Dendritic cell treated with granulocyte-macrophage colony-stimulating factor and Interleukin-4, amounts not matched to agents 40 ng/mL and 50 ng/mL, for 4 days (primary cell): ENCODE measurements around the gene PLRG1.
"Not testable (repeated sequence)": the region's sequence is repeated elsewhere in the genome, so short reads cannot be mapped to it uniquely, and the experiment has no call there.

Experiments
- H3K27ac Mint-ChIP-seq: one replicate; pipeline ENCODE4 v1.8.0; 2022; ENCODE audit warnings: mild to moderate bottlenecking, mixed read lengths
- H3K27me3 Mint-ChIP-seq: one replicate; pipeline ENCODE4 v1.8.0; 2022; ENCODE audit warnings: mild to moderate bottlenecking, mixed read lengths
- H3K36me3 Mint-ChIP-seq: one replicate; pipeline ENCODE4 v1.8.0; 2022; ENCODE audit warnings: low read depth, mixed read lengths
- H3K4me1 Mint-ChIP-seq: one replicate; pipeline ENCODE4 v1.8.0; 2022; ENCODE audit warnings: low read depth, mixed read lengths
- H3K4me3 Mint-ChIP-seq: one replicate; pipeline ENCODE4 v1.8.0; 2022; ENCODE audit warnings: mild to moderate bottlenecking, moderate library complexity, mixed read lengths
- H3K9me3 Mint-ChIP-seq: one replicate; pipeline ENCODE4 v1.8.0; 2022; ENCODE audit warnings: mixed read lengths
- intact Hi-C: fragments of 100-400 bp; cut with micrococcal nuclease; formaldehyde crosslinking; loops from one replicate; pipeline ENCODE4 v1.15.0; 2022

PLRG1 gene

GRCh38 chr4:154549894-154550790, at the start of gene PLRG1:
Gene PLRG1 (minus strand): TSS chr4:154550400. CDS start chr4:154550308, 92 bp downstream.
- Mint-ChIP-seq H3K27ac (peak within 1 kb of the TSS; percentile 92), H3K27me3 (no peaks in the 10 kb centered on the region), H3K36me3 (peaks cover 32% of the 10 kb centered on the region)

GRCh38 chr4:154597798-154598774, 47.9 kb upstream of the PLRG1 start:
- no peaks in the 10 kb centered on the region for H3K9me3 Mint-ChIP-seq
- no peaks in the 10 kb centered on the region for H3K36me3 Mint-ChIP-seq
- no peaks in the 10 kb centered on the region for H3K27me3 Mint-ChIP-seq
- H3K4me1 Mint-ChIP-seq = peaks cover 6% of the 10 kb centered on the region
- no peak overlapping the region for H3K4me3 Mint-ChIP-seq
- intact Hi-C loops = no loop called here
- H3K27ac Mint-ChIP-seq = no peak overlapping the region

More at GRCh38 chr4:154549894-154550790, at the start of gene PLRG1:
- peak within 1 kb of the TSS; percentile 100 for H3K4me3 Mint-ChIP-seq
- intact Hi-C loops = loop anchor here (1.0 to 10.0 kb wide), 4 partner anchors 68 to 1235 kb away; no protein-coding TSS in a partner anchor
- peaks cover 14% of the 10 kb centered on the region for H3K4me1 Mint-ChIP-seq
- no peaks in the 10 kb centered on the region for H3K9me3 Mint-ChIP-seq

GRCh38 chr4:154597281-154597680, 47.1 kb upstream of the PLRG1 start:
- H3K9me3 Mint-ChIP-seq, H3K4me1 Mint-ChIP-seq, H3K36me3 Mint-ChIP-seq, H3K27me3 Mint-ChIP-seq, H3K4me3 Mint-ChIP-seq, intact Hi-C loops, H3K27ac Mint-ChIP-seq: not testable (repeated sequence)

GRCh38 chr4:154595807-154596206, 45.6 kb upstream of the PLRG1 start:
- intact Hi-C loops = no loop called here
- H3K27me3 Mint-ChIP-seq = no peaks in the 10 kb centered on the region
- no peaks in the 10 kb centered on the region for H3K36me3 Mint-ChIP-seq
- H3K27ac Mint-ChIP-seq = no peak overlapping the region
- H3K9me3 Mint-ChIP-seq = no peaks in the 10 kb centered on the region
- H3K4me1 Mint-ChIP-seq = peaks cover 6% of the 10 kb centered on the region
- no peak overlapping the region for H3K4me3 Mint-ChIP-seq

- H3K27me3 Mint-ChIP-seq, H3K36me3 Mint-ChIP-seq, H3K4me1 Mint-ChIP-seq, H3K9me3 Mint-ChIP-seq, H3K27ac Mint-ChIP-seq, intact Hi-C loops, H3K4me3 Mint-ChIP-seq: not testable (repeated sequence)
These were observed 44.1 kb upstream of the PLRG1 start for GRCh38 chr4:154594343-154594742.

- H3K36me3 Mint-ChIP-seq = no peaks in the 10 kb centered on the region
- intact Hi-C loops = no loop called here
- no peak overlapping the region for H3K4me3 Mint-ChIP-seq
- no peak overlapping the region for H3K27ac Mint-ChIP-seq
- peaks cover 6% of the 10 kb centered on the region for H3K4me1 Mint-ChIP-seq
- H3K9me3 Mint-ChIP-seq = no peaks in the 10 kb centered on the region
- peaks cover 3% of the 10 kb centered on the region for H3K27me3 Mint-ChIP-seq
These were observed 43.7 kb upstream of the PLRG1 start for GRCh38 chr4:154593868-154594267.

- Mint-ChIP-seq H3K27me3 (peaks cover 4% of the 10 kb centered on the region), H3K4me1 (peaks cover 3% of the 10 kb centered on the region), H3K36me3 (no peaks in the 10 kb centered on the region), H3K4me3 (no peak overlapping the region), H3K27ac (no peak overlapping the region), H3K9me3 (no peaks in the 10 kb centered on the region)
- intact Hi-C loops = no loop called here
These were observed 41.7 kb upstream of the PLRG1 start for GRCh38 chr4:154591890-154592289.

- no peak within 1 kb of the TSS for H3K4me3 Mint-ChIP-seq
- intact Hi-C loops = no loop called here
- H3K9me3 Mint-ChIP-seq = no peaks in the 10 kb centered on the region
- H3K36me3 Mint-ChIP-seq = no peaks in the 10 kb centered on the region
- H3K27me3 Mint-ChIP-seq = peaks cover 4% of the 10 kb centered on the region
- H3K27ac Mint-ChIP-seq = no peak within 1 kb of the TSS
- no peaks in the 10 kb centered on the region for H3K4me1 Mint-ChIP-seq
These were observed 40.3 kb upstream of the PLRG1 start, which contains the start of gene FGA for GRCh38 chr4:154590329-154591006. Gene FGA (minus strand): TSS chr4:154590742. CDS start chr4:154590687, 55 bp downstream.

- Mint-ChIP-seq H3K27ac (no peak overlapping the region), H3K27me3 (peaks cover 4% of the 10 kb centered on the region), H3K36me3 (no peaks in the 10 kb centered on the region), H3K4me3 (no peak overlapping the region), H3K4me1 (no peaks in the 10 kb centered on the region), H3K9me3 (no peaks in the 10 kb centered on the region)
- intact Hi-C loops = no loop called here
These were observed 39.3 kb upstream of the PLRG1 start for GRCh38 chr4:154589296-154590197.

- H3K4me1 Mint-ChIP-seq = no peaks in the 10 kb centered on the region
- no peak overlapping the region for H3K4me3 Mint-ChIP-seq
- no peaks in the 10 kb centered on the region for H3K9me3 Mint-ChIP-seq
- no peak overlapping the region for H3K27ac Mint-ChIP-seq
- peaks cover 4% of the 10 kb centered on the region for H3K27me3 Mint-ChIP-seq
- H3K36me3 Mint-ChIP-seq = no peaks in the 10 kb centered on the region
- intact Hi-C loops = no loop called here
These were observed 38.0 kb upstream of the PLRG1 start for GRCh38 chr4:154588198-154588597.

- Mint-ChIP-seq H3K27me3 (peaks cover 4% of the 10 kb centered on the region), H3K36me3 (no peaks in the 10 kb centered on the region), H3K9me3 (no peaks in the 10 kb centered on the region), H3K27ac (no peak overlapping the region), H3K4me3 (no peak overlapping the region), H3K4me1 (no peaks in the 10 kb centered on the region)
- intact Hi-C loops = no loop called here
These were observed 36.3 kb upstream of the PLRG1 start for GRCh38 chr4:154586296-154587033.

GRCh38 chr4:154585369-154586018, 35.3 kb upstream of the PLRG1 start:
- H3K27ac Mint-ChIP-seq = no peak overlapping the region
- H3K4me1 Mint-ChIP-seq = no peaks in the 10 kb centered on the region
- H3K36me3 Mint-ChIP-seq = no peaks in the 10 kb centered on the region
- H3K27me3 Mint-ChIP-seq = peaks cover 4% of the 10 kb centered on the region
- H3K9me3 Mint-ChIP-seq = no peaks in the 10 kb centered on the region
- H3K4me3 Mint-ChIP-seq = no peak overlapping the region
- intact Hi-C loops = no loop called here
